Type B pancreatic cell (in vitro differentiated cells): Measurements from ENCODE around the gene COX8A. TPM values are rescaled to one million over a fixed set of nuclear protein-coding genes. Genes with fewer than 3 reads are reported as not detected.

Source experiments
- DNase-seq: peaks from one replicate; pipeline ENCODE4 v3.0.0; 2021; ENCODE audit warnings: mixed read lengths; ENCODE audit not compliant: unreplicated experiment; ENCODE audit errors: extremely low spot score
- H3K27ac Mint-ChIP-seq: 2 replicates; pipeline ENCODE4 v1.8.0; 2021; ENCODE audit warnings: mild to moderate bottlenecking, mixed read lengths
- H3K27me3 Mint-ChIP-seq: 2 replicates; pipeline ENCODE4 v1.8.0; 2021; ENCODE audit warnings: mixed read lengths
- H3K36me3 Mint-ChIP-seq: 2 replicates; pipeline ENCODE4 v1.8.0; 2021; ENCODE audit warnings: mixed read lengths
- H3K4me1 Mint-ChIP-seq: one replicate; pipeline ENCODE4 v1.8.0; 2021; ENCODE audit warnings: mixed read lengths; ENCODE audit not compliant: unreplicated experiment
- H3K4me3 Mint-ChIP-seq: 2 replicates; pipeline ENCODE4 v1.8.0; 2021; ENCODE audit warnings: mild to moderate bottlenecking, mixed read lengths
- H3K9me3 Mint-ChIP-seq: 2 replicates; pipeline ENCODE4 v1.8.0; 2021; ENCODE audit warnings: mixed read lengths
- CTCF ChIP-seq: fragments of 200-600 bp; sonication (generic); conservative IDR thresholded peaks from 2 replicates; pipeline ENCODE4 v1.5.0; 2021; ENCODE audit warnings: antibody characterized with exemption, mild to moderate bottlenecking
- total RNA-seq: library from RNA; stranded (reverse); gene quantifications from 2 replicates; pipeline ENCODE4 v1.2.1, GENCODE V29; 2021; ENCODE audit warnings: low replicate concordance

COX8A gene
- total RNA-seq, 1 donor from 2014 or later: 307 TPM

- H3K27ac Mint-ChIP-seq: peak overlapping the region; percentile 93
- no peaks in the 10 kb centered on the region for H3K36me3 Mint-ChIP-seq
- peaks cover 18% of the 10 kb centered on the region for H3K4me1 Mint-ChIP-seq
- H3K4me3 Mint-ChIP-seq: peak overlapping the region; percentile 91
- no peak for DNase-seq
- H3K27me3 Mint-ChIP-seq: no peaks in the 10 kb centered on the region
- no peak for TF ChIP-seq CTCF
- H3K9me3 Mint-ChIP-seq: no peaks in the 10 kb centered on the region
These were observed 36.5 kb upstream of the COX8A start for GRCh38 chr11:63937713-63938478.

GRCh38 chr11:63938479-63939396, 35.7 kb upstream of the COX8A start, which contains the start of gene NAA40:
Gene NAA40, plus strand, starts transcription at chr11:63939002. Its CDS starts 95 bp downstream, at chr11:63939097.
- DNase-seq: peak; percentile 96
- Mint-ChIP-seq H3K27me3 (no peaks in the 10 kb centered on the region), H3K4me1 (peaks cover 21% of the 10 kb centered on the region), H3K27ac (peak within 1 kb of the TSS; percentile 93), H3K4me3 (peak within 1 kb of the TSS; percentile 91), H3K36me3 (no peaks in the 10 kb centered on the region), H3K9me3 (no peaks in the 10 kb centered on the region)
- TF ChIP-seq CTCF: peak; percentile 5

GRCh38 chr11:63939397-63939891, 35.0 kb upstream of the COX8A start:
- no peak for DNase-seq
- H3K4me1 Mint-ChIP-seq: peaks cover 27% of the 10 kb centered on the region
- peak overlapping the region; percentile 91 for H3K4me3 Mint-ChIP-seq

GRCh38 chr11:63940786-63941185, 33.6 kb upstream of the COX8A start:
- Mint-ChIP-seq H3K4me1 (peaks cover 34% of the 10 kb centered on the region), H3K4me3 (peak overlapping the region; percentile 91), H3K9me3 (no peaks in the 10 kb centered on the region), H3K27me3 (no peaks in the 10 kb centered on the region), H3K27ac (peak overlapping the region; percentile 53), H3K36me3 (no peaks in the 10 kb centered on the region)
- no peak for TF ChIP-seq CTCF
- DNase-seq: no peak

More at GRCh38 chr11:63939397-63939891, 35.0 kb upstream of the COX8A start:
- no peaks in the 10 kb centered on the region for H3K27me3 Mint-ChIP-seq
- H3K9me3 Mint-ChIP-seq: no peaks in the 10 kb centered on the region
- TF ChIP-seq CTCF: no peak
- H3K36me3 Mint-ChIP-seq: no peaks in the 10 kb centered on the region
- H3K27ac Mint-ChIP-seq: peak overlapping the region; percentile 92

- no peak for TF ChIP-seq CTCF
- Mint-ChIP-seq H3K27me3 (no peaks in the 10 kb centered on the region), H3K27ac (no peak overlapping the region), H3K36me3 (no peaks in the 10 kb centered on the region), H3K4me3 (peak overlapping the region; percentile 27), H3K4me1 (peaks cover 36% of the 10 kb centered on the region), H3K9me3 (no peaks in the 10 kb centered on the region)
- DNase-seq: no peak
These were observed 32.5 kb upstream of the COX8A start for GRCh38 chr11:63941901-63942300.
